ENCODE data around the gene TRIM58. TPM values are rescaled to one million over a fixed set of nuclear protein-coding genes. Genes with fewer than 3 reads are reported as not detected.

The TRIM58 gene
- total and polyA plus RNA-seq, 2 experiments from 2014 or later: 0.05 TPM; not detected in 1

DNA sequence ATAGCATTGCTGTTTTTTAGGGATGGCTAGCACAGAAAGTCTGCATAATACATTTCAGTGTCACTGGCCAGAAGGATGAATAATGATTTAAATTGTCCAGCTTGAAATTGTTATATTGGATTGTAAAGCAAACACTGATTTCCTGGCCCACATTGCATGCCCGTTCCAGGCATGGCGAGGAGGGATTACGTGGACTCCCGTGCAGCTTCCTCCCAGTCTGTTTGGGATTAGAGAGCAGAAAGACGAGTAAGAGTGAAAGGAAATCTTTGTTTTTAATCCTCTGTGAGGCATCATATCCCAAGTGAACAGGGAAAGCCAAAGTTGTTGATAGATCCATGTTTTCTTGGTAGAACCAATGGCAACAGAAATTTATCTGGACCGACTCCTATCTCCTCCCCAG, 8.4 kb downstream of the TRIM58 start:
- Histone ChIP-seq H3K4me2 (no peak overlapping the region), H3K36me3 (replicated peaks; ENCODE audit: insufficient read depth, low read depth) (no peaks in the 10 kb centered on the region), H3K9me3 (ENCODE audit: low read depth) (no peaks in the 10 kb centered on the region), H3K79me2 (no peaks in the 10 kb centered on the region), H3K9me2 (replicated peaks; ENCODE audit: insufficient read depth) (no peaks in the 10 kb centered on the region), H4K20me1 (ENCODE audit: insufficient read depth, poor library complexity, severe bottlenecking) (no peaks in the 10 kb centered on the region), H3K4me1 (ENCODE audit: insufficient read depth) (no peaks in the 10 kb centered on the region), H2AFZ (no peak overlapping the region), H3K27me3 (no peaks in the 10 kb centered on the region), H3K27ac (no peak overlapping the region), H3K4me3 (no peak overlapping the region)
- WGBS (ENCODE audit: low lambda C conversion rate, missing lambda C conversion rate): 75% methylated on average over 6 of the region's 6 CpGs
- TF ChIP-seq EZH2phosphoT487 (IDR thresholded peaks at IDR 0.05; ENCODE audit: low read depth, severe bottlenecking, unreplicated experiment) (no peak), EZH2 (IDR thresholded peaks at IDR 0.05; ENCODE audit: borderline replicate concordance) (no peak)
- TF ChIP-seq, protein P1, sequence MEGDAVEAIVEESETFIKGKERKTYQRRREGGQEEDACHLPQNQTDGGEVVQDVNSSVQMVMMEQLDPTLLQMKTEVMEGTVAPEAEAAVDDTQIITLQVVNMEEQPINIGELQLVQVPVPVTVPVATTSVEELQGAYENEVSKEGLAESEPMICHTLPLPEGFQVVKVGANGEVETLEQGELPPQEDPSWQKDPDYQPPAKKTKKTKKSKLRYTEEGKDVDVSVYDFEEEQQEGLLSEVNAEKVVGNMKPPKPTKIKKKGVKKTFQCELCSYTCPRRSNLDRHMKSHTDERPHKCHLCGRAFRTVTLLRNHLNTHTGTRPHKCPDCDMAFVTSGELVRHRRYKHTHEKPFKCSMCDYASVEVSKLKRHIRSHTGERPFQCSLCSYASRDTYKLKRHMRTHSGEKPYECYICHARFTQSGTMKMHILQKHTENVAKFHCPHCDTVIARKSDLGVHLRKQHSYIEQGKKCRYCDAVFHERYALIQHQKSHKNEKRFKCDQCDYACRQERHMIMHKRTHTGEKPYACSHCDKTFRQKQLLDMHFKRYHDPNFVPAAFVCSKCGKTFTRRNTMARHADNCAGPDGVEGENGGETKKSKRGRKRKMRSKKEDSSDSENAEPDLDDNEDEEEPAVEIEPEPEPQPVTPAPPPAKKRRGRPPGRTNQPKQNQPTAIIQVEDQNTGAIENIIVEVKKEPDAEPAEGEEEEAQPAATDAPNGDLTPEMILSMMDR (IDR thresholded peaks at IDR 0.05; ENCODE audit: poor library complexity): no peak
- no peak for DNase-seq (ENCODE audit: low spot score)

DNA sequence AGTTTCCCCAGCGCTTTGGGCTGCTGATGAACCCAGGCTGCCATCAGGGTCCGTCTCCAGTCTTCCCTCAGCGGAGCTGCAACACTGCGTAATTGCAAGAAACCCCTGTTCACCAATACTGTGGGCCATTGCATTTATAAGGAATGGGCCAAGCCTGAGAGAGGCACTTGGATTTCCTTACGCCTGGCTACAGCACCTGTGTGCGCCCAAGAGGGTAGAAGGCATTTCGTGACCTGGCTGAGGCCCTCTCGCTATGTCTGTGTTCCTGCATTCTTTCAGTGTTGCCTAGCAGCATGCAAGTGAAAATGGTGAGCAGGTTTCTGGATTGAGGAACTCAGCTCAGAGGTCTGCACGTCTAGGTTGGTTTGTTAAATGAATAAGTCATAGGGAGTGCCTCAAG, 26.4 kb downstream of the TRIM58 start:
- no peaks in the 10 kb centered on the region for H3K79me2 ChIP-seq
- no peak overlapping the region for H3K27ac ChIP-seq
- H3K27me3 ChIP-seq: no peaks in the 10 kb centered on the region
- H4K20me1 ChIP-seq (ENCODE audit: insufficient read depth, poor library complexity, severe bottlenecking): no peaks in the 10 kb centered on the region
- DNase-seq (ENCODE audit: low spot score): no peak
- no peak overlapping the region for H3K4me3 ChIP-seq
- 78% methylated on average over 9 of the region's 9 CpGs for WGBS (ENCODE audit: low lambda C conversion rate, missing lambda C conversion rate)
- no peaks in the 10 kb centered on the region for H3K36me3 ChIP-seq (replicated peaks; ENCODE audit: insufficient read depth, low read depth)
- H3K9me2 ChIP-seq (replicated peaks; ENCODE audit: insufficient read depth): no peaks in the 10 kb centered on the region
- TF ChIP-seq EZH2phosphoT487 (IDR thresholded peaks at IDR 0.05; ENCODE audit: low read depth, severe bottlenecking, unreplicated experiment) (no peak), EZH2 (IDR thresholded peaks at IDR 0.05; ENCODE audit: borderline replicate concordance) (no peak)
- TF ChIP-seq, protein P1 (IDR thresholded peaks at IDR 0.05; ENCODE audit: poor library complexity): no peak
- no peaks in the 10 kb centered on the region for H3K4me1 ChIP-seq (ENCODE audit: insufficient read depth)
- no peaks in the 10 kb centered on the region for H3K9me3 ChIP-seq (ENCODE audit: low read depth)
- no peak overlapping the region for H3K4me2 ChIP-seq
- no peak overlapping the region for H2AFZ ChIP-seq

DNA sequence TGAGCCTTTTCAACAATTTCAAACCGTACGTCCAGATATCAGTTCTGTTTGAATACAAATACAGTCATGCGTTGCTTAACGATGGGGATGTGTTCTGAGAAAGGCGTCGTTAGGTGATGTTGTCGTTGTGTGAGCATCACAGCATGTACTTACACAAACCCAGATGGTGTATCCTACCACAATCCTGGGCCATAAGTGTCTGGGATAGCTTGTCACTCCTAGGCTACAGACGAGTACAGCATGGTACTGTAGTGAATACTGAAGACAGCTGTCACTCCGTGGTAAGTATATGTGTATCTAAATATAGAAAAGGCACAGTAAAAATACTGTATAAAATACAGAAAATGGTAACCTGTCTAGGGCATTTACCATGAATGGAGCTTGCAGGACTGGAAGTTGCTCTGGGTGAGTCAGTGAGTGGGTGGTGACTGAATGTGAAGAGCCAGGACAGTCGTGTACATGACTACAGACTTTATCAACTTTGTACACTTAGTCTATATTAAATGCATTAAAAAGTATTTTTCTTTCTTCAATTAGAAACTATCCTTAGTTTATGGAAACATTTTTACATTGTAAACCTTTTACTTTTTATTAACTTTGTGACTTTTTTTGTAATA, 27.9 kb downstream of the TRIM58 start:
- Histone ChIP-seq H3K4me2 (no peak overlapping the region), H3K27me3 (no peaks in the 10 kb centered on the region), H3K4me1 (ENCODE audit: insufficient read depth) (no peaks in the 10 kb centered on the region), H3K27ac (no peak overlapping the region), H3K4me3 (no peak overlapping the region), H3K9me2 (replicated peaks; ENCODE audit: insufficient read depth) (no peaks in the 10 kb centered on the region), H3K9me3 (ENCODE audit: low read depth) (no peaks in the 10 kb centered on the region), H2AFZ (no peak overlapping the region), H3K79me2 (no peaks in the 10 kb centered on the region), H3K36me3 (replicated peaks; ENCODE audit: insufficient read depth, low read depth) (no peaks in the 10 kb centered on the region), H4K20me1 (ENCODE audit: insufficient read depth, poor library complexity, severe bottlenecking) (no peaks in the 10 kb centered on the region)
- 82% methylated on average over 10 of the region's 10 CpGs for WGBS (ENCODE audit: low lambda C conversion rate, missing lambda C conversion rate)
- no peak for DNase-seq (ENCODE audit: low spot score)
- TF ChIP-seq EZH2phosphoT487 (IDR thresholded peaks at IDR 0.05; ENCODE audit: low read depth, severe bottlenecking, unreplicated experiment) (no peak), EZH2 (IDR thresholded peaks at IDR 0.05; ENCODE audit: borderline replicate concordance) (no peak)
- TF ChIP-seq, protein P1 (IDR thresholded peaks at IDR 0.05; ENCODE audit: poor library complexity): no peak

Data from hepatocyte (in vitro differentiated cells).